Astrocyte (in vitro differentiated cells and primary cell): Measurements from ENCODE around the gene HOXB1. TPM values are rescaled to one million over a fixed set of nuclear protein-coding genes. Genes with fewer than 3 reads are reported as not detected.

ENCODE experiments used
- DNase-seq: peaks from one replicate; pipeline ENCODE4 v3.0.0-alpha.2; 2010; ENCODE audit warnings: low read depth
- FAIRE-seq: peaks from 2 replicates; lab custom pipeline; 2011; peaks lifted over from hg19 to GRCh38; lab: Jason Lieb, UNC
- H2AFZ ChIP-seq: 2 replicates; pipeline ENCODE4 v1.6.0; 2012; ENCODE audit warnings: low read depth, low read length, inconsistent platforms
- H3K27ac ChIP-seq: 2 replicates; pipeline ENCODE4 v1.5.1; 2011; ENCODE audit warnings: low read depth, low read length, inconsistent platforms
- H3K27me3 ChIP-seq: 2 replicates; pipeline ENCODE4 v1.6.0; 2011; ENCODE audit warnings: low read length, inconsistent platforms; ENCODE audit not compliant: insufficient read depth
- H3K36me3 ChIP-seq: 2 replicates; pipeline ENCODE4 v1.5.1; 2011; ENCODE audit warnings: low read length, inconsistent platforms; ENCODE audit not compliant: insufficient read depth
- H3K4me1 ChIP-seq: 2 replicates; pipeline ENCODE4 v1.5.1; 2011; ENCODE audit warnings: low read length, inconsistent platforms; ENCODE audit not compliant: insufficient read depth
- H3K4me2 ChIP-seq: 2 replicates; pipeline ENCODE4 v1.6.0; 2012; ENCODE audit warnings: low read length, inconsistent platforms
- H3K4me3 ChIP-seq: 2 replicates; pipeline ENCODE4 v1.5.1; 2011; ENCODE audit warnings: low read depth, mild to moderate bottlenecking, low read length, inconsistent platforms; ENCODE audit not compliant: insufficient read depth
- H3K79me2 ChIP-seq: 2 replicates; pipeline ENCODE4 v1.6.0; 2012; ENCODE audit warnings: mild to moderate bottlenecking, low read length, inconsistent platforms; ENCODE audit not compliant: insufficient read depth
- H3K9ac ChIP-seq: 2 replicates; pipeline ENCODE4 v1.6.0; 2012; ENCODE audit warnings: mild to moderate bottlenecking, low read length, inconsistent platforms
- H3K9me3 ChIP-seq: 2 replicates; pipeline ENCODE4 v1.5.1; 2012; ENCODE audit warnings: low read depth, mild to moderate bottlenecking, low read length, inconsistent platforms; ENCODE audit not compliant: insufficient read depth
- H4K20me1 ChIP-seq: 2 replicates; pipeline ENCODE4 v1.6.0; 2012; ENCODE audit warnings: low read length, inconsistent platforms; ENCODE audit not compliant: insufficient read depth
- H3K27ac Mint-ChIP-seq: one replicate; pipeline ENCODE4 v1.8.0; 2021; ENCODE audit warnings: mild to moderate bottlenecking, mixed read lengths; ENCODE audit not compliant: unreplicated experiment
- H3K27me3 Mint-ChIP-seq: one replicate; pipeline ENCODE4 v1.8.0; 2021; ENCODE audit warnings: low read depth, mixed read lengths; ENCODE audit not compliant: unreplicated experiment
- H3K36me3 Mint-ChIP-seq: one replicate; pipeline ENCODE4 v1.8.0; 2021; ENCODE audit warnings: low read depth, mixed read lengths; ENCODE audit not compliant: unreplicated experiment
- H3K4me1 Mint-ChIP-seq: one replicate; pipeline ENCODE4 v1.8.0; 2021; ENCODE audit warnings: low read depth, mixed read lengths; ENCODE audit not compliant: unreplicated experiment
- H3K4me3 Mint-ChIP-seq: one replicate; pipeline ENCODE4 v1.8.0; 2021; ENCODE audit warnings: mild to moderate bottlenecking, moderate library complexity, mixed read lengths; ENCODE audit not compliant: unreplicated experiment
- H3K9me3 Mint-ChIP-seq: one replicate; pipeline ENCODE4 v1.8.0; 2021; ENCODE audit warnings: mild to moderate bottlenecking, mixed read lengths; ENCODE audit not compliant: unreplicated experiment
- CTCF ChIP-seq: IDR thresholded peaks from 2 replicates; pipeline ENCODE4 v1.5.1; 2011; ENCODE audit warnings: low read depth, mild to moderate bottlenecking, inconsistent platforms, low read length, moderate library complexity; ENCODE audit not compliant: insufficient read depth
- EZH2 ChIP-seq: IDR thresholded peaks from 2 replicates; pipeline ENCODE4 v1.6.1; 2012; ENCODE audit warnings: mild to moderate bottlenecking, low read length, inconsistent platforms; ENCODE audit not compliant: insufficient read depth
- total RNA-seq: library from RNA; stranded (reverse); gene quantifications from 2 replicates; pipeline ENCODE4 v1.2.1, GENCODE V29; 2021

The HOXB1 gene
- total RNA-seq, 1 donor from 2014 or later = not detected

- peaks cover 9% of the 10 kb centered on the region for H4K20me1 ChIP-seq
- H3K27me3 ChIP-seq = peaks cover 86% of the 10 kb centered on the region
- H3K4me3 ChIP-seq = peak overlapping the region; percentile 58
- H3K9ac ChIP-seq = peak overlapping the region; percentile 79
- TF ChIP-seq CTCF (no peak), EZH2 (no peak)
- H3K4me2 ChIP-seq = peak overlapping the region; percentile 83
- peaks cover 32% of the 10 kb centered on the region for H3K4me1 ChIP-seq
- Mint-ChIP-seq H3K36me3 (peaks cover 2% of the 10 kb centered on the region), H3K27me3 (peaks cover 60% of the 10 kb centered on the region), H3K4me1 (no peaks in the 10 kb centered on the region), H3K9me3 (peaks cover 16% of the 10 kb centered on the region), H3K4me3 (no peak overlapping the region), H3K27ac (no peak overlapping the region)
- H3K9me3 ChIP-seq = no peaks in the 10 kb centered on the region
- no peaks in the 10 kb centered on the region for H3K36me3 ChIP-seq
- H3K27ac ChIP-seq = peak overlapping the region; percentile 57
- no peak for DNase-seq
- H3K79me2 ChIP-seq = peaks cover 95% of the 10 kb centered on the region
- FAIRE-seq = no peak
- no peak overlapping the region for H2AFZ ChIP-seq
Observed at GRCh38 chr17:48562934-48563333, 32.1 kb upstream of the HOXB1 start.

GRCh38 chr17:48561884-48562810, 31.3 kb upstream of the HOXB1 start:
- Histone ChIP-seq H3K36me3 (no peaks in the 10 kb centered on the region), H2AFZ (no peak overlapping the region), H3K27ac (peak overlapping the region; percentile 57), H3K9me3 (no peaks in the 10 kb centered on the region), H3K4me3 (peak overlapping the region; percentile 58), H3K4me2 (peak overlapping the region; percentile 83), H3K27me3 (peaks cover 84% of the 10 kb centered on the region), H3K9ac (peak overlapping the region; percentile 79), H3K79me2 (peaks cover 95% of the 10 kb centered on the region), H4K20me1 (peaks cover 9% of the 10 kb centered on the region), H3K4me1 (peaks cover 38% of the 10 kb centered on the region)
- Mint-ChIP-seq H3K36me3 (peaks cover 2% of the 10 kb centered on the region), H3K27me3 (peaks cover 68% of the 10 kb centered on the region), H3K4me1 (no peaks in the 10 kb centered on the region), H3K27ac (no peak overlapping the region), H3K4me3 (no peak overlapping the region), H3K9me3 (peaks cover 18% of the 10 kb centered on the region)
- TF ChIP-seq CTCF (peak; percentile 18), EZH2 (peak; percentile 65)
- FAIRE-seq (no peak), DNase-seq (no peak)
